ENCODE measurements around the gene ST3GAL5.
A peak's percentile ranks its signal among the peaks of the same experiment; 100 is the strongest.

ST3GAL5 gene

DNA sequence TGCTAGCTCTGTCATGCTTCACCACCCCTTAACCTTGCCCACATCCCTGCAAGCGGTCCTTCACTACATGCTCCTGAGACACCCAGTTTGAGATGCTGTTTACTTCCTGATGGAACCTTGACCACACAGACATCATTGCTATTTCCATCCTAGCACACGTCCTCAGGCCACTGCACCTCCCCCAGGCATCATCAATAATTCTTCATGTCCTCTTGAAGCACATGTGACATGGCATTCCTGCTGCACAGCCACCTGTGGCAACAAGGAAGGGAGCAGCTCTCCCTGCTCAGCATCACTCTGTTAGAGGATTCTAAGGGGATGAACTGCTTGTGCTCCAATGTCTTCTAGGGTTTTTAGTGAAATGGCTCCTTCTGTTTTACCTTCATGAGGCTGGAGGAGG is 26.1 kb upstream of the ST3GAL5 start:
- Histone ChIP-seq H3K27me3 (ENCODE audit: control insufficient read depth, insufficient read depth, low read length) (no peaks in the 10 kb centered on the region), H3K36me3 (ENCODE audit: insufficient read depth, low read length) (no peaks in the 10 kb centered on the region), H3K9ac (ENCODE audit: low read depth, low read length) (no peak overlapping the region), H3K9me3 (replicated peaks; ENCODE audit: low read length) (no peaks in the 10 kb centered on the region), H3K4me1 (ENCODE audit: control insufficient read depth, insufficient read depth, low read length) (peaks cover 24% of the 10 kb centered on the region), H3K4me2 (ENCODE audit: low read length) (no peak overlapping the region), H3K4me3 (ENCODE audit: low read length) (no peak overlapping the region)

DNA sequence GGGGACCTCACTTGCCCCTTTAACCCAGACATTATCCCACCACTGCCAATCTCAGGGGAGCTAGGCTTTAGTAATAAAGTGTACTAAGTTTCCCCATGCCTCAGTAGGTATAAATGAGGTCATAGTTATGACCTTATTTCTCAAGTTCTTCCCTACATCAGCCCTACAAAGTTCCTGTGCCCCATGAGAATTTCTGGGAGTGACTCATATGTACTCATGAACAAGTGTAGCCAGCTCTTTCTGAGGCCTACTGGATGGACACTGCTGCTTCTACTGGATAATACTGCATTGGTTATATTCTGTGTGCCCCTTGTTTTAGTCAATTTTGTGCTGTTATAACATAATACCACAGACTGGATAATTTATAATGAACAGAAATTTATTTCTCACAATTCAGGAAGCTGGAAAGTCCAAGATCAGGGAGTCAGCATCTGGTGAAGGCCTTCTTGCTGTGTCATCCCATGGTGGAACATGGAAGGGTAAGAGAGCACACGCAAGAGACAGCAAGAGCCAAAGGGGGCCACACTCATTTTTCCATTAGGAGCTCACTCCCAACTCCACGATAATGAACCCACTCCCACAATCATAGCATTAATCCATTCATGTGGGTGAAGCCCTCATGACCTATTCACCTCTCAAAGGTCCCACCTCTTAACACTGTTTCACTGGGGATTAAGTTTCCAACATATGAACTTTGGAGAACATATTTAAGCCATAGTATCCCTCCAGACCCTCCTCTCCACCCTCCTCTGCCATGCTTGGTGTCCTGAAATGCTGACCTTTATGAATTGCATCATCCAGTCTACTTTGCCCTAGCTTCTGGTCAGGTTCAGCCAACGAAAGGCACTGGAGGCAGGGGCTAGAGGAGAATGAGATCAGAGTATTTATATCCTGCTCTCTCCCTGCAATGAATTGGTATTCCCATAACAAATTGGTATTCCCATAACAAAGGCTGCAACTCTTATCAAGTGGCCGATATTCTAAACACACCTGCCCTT is 25.4 kb upstream of the ST3GAL5 start:
- Histone ChIP-seq H3K4me1 (ENCODE audit: control insufficient read depth, insufficient read depth, low read length) (peaks cover 24% of the 10 kb centered on the region), H3K36me3 (ENCODE audit: insufficient read depth, low read length) (no peaks in the 10 kb centered on the region), H3K9ac (ENCODE audit: low read depth, low read length) (no peak overlapping the region), H3K4me2 (ENCODE audit: low read length) (no peak overlapping the region), H3K9me3 (replicated peaks; ENCODE audit: low read length) (no peaks in the 10 kb centered on the region), H3K4me3 (ENCODE audit: low read length) (no peak overlapping the region), H3K27me3 (ENCODE audit: control insufficient read depth, insufficient read depth, low read length) (no peaks in the 10 kb centered on the region)

DNA sequence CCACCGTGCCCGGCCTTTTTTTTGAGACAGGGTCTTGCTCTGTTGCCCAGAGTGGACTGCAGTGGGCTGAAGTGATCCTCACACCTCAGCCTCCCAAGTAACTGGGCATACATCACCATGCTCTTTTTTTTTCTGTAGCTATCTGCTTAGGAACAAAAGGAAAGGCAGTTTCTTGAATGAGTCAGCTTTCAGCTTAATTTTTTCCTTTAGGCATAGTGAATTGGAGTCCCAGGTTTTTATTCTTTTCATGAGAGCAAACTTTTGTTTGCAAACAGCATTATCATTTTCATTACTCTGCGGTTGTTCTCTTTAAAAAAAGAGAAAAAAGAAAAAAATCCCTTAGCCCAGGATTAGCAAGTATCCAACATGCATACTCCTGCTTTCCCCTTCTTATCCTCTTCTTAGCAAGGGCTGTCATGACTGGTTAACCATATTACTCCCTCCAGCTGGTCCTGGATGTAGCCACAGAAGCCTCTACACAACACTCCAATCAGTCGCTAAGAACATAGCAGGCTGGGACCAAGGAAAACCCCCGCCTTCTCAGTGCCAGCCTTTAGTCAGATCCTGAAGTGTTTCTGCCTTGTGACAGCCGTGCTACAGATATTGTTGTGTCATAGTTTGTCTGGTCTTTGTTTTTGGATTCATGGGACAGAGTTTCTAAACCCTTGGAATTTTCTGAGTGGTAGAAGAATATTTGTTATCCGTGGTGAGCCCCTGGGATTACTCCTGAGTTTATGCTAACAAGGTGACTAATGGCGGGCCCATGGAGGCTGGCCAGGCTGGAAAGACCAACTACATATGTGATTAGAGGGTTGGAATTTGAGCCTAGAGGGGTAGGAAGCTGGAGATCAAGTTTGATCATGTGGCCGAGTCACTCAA is 23.3 kb upstream of the ST3GAL5 start:
- peak overlapping the region; percentile 39 for H3K4me2 ChIP-seq (ENCODE audit: low read length)
- no peaks in the 10 kb centered on the region for H3K27me3 ChIP-seq (ENCODE audit: control insufficient read depth, insufficient read depth, low read length)
- no peaks in the 10 kb centered on the region for H3K9me3 ChIP-seq (replicated peaks; ENCODE audit: low read length)
- H3K9ac ChIP-seq (ENCODE audit: low read depth, low read length) = peak overlapping the region; percentile 34
- H3K4me1 ChIP-seq (ENCODE audit: control insufficient read depth, insufficient read depth, low read length) = peaks cover 32% of the 10 kb centered on the region
- H3K4me3 ChIP-seq (ENCODE audit: low read length) = no peak overlapping the region
- no peaks in the 10 kb centered on the region for H3K36me3 ChIP-seq (ENCODE audit: insufficient read depth, low read length)

DNA sequence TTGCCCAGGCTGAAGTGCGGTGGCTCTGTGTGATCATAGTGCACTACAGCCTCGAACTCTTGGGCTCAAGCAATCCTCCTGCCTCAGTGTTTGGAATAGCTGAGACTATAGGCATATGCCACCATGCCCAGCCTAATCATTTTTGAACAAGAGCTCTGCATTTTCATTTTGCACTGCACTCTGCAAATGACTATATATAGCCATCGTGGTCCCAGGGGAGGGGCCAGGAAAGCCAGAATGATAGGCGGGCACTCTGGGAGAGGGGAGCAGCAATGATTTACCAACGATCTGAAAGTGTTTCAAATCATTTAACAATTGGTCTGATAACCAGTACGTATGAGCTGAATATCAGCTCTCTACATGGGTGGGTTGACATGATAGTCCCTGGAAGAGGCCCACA is 22.3 kb upstream of the ST3GAL5 start:
- H3K4me3 ChIP-seq (ENCODE audit: low read length) = no peak overlapping the region

DNA sequence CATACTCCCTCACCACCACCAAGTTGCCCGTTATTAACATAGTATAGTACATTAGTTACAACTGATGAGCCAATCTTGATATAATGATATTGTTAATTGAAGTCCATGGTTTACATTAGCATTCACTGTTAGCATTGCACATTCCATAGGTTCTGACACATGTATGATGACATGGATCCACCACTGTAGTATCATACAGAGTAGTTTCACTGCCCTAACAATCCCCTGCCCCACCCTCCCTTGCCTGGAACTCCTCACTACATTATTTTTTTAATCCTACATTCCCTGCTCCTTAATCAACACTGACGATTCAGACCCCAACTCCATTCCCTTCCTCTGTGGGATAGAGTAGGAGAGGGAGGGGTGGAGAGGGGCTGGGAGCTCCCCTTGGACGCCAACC is 20.2 kb upstream of the ST3GAL5 start:
- no peaks in the 10 kb centered on the region for H3K36me3 ChIP-seq (ENCODE audit: insufficient read depth, low read length)

More for the DNA sequence above, 22.3 kb upstream of the ST3GAL5 start:
- no peaks in the 10 kb centered on the region for H3K9me3 ChIP-seq (replicated peaks; ENCODE audit: low read length)
- no peaks in the 10 kb centered on the region for H3K36me3 ChIP-seq (ENCODE audit: insufficient read depth, low read length)
- H3K4me2 ChIP-seq (ENCODE audit: low read length) = no peak overlapping the region
- H3K9ac ChIP-seq (ENCODE audit: low read depth, low read length) = no peak overlapping the region
- no peaks in the 10 kb centered on the region for H3K27me3 ChIP-seq (ENCODE audit: control insufficient read depth, insufficient read depth, low read length)
- peaks cover 32% of the 10 kb centered on the region for H3K4me1 ChIP-seq (ENCODE audit: control insufficient read depth, insufficient read depth, low read length)

DNA sequence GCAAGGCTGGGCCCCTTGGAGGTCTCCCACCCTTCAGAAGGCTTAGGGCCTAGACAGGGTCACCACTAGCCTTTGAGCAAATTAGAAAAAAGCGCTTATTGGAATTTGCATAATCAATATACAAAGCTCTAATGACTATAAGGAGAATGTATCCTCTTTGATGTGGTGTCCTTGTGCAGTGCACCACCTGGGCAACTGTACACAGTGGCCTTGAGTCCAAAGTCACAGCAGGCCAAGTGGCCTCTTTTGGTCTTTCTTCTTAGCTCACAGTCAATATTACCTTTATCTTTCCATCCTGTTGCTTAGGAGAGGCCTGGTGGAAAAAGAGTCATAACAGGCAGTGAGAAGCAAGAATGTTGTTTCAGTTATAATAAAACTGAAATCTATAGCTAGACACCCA is 19.7 kb upstream of the ST3GAL5 start:
- H3K9me3 ChIP-seq (replicated peaks; ENCODE audit: low read length) = no peaks in the 10 kb centered on the region
- no peak overlapping the region for H3K9ac ChIP-seq (ENCODE audit: low read depth, low read length)
- H3K4me2 ChIP-seq (ENCODE audit: low read length) = no peak overlapping the region
- peaks cover 29% of the 10 kb centered on the region for H3K4me1 ChIP-seq (ENCODE audit: control insufficient read depth, insufficient read depth, low read length)
- H3K4me3 ChIP-seq (ENCODE audit: low read length) = no peak overlapping the region
- peaks cover 11% of the 10 kb centered on the region for H3K27me3 ChIP-seq (ENCODE audit: control insufficient read depth, insufficient read depth, low read length)
- no peaks in the 10 kb centered on the region for H3K36me3 ChIP-seq (ENCODE audit: insufficient read depth, low read length)

More for the DNA sequence above, 20.2 kb upstream of the ST3GAL5 start:
- Histone ChIP-seq H3K4me1 (ENCODE audit: control insufficient read depth, insufficient read depth, low read length) (peaks cover 34% of the 10 kb centered on the region), H3K9ac (ENCODE audit: low read depth, low read length) (no peak overlapping the region), H3K4me2 (ENCODE audit: low read length) (no peak overlapping the region), H3K4me3 (ENCODE audit: low read length) (no peak overlapping the region), H3K9me3 (replicated peaks; ENCODE audit: low read length) (no peaks in the 10 kb centered on the region), H3K27me3 (ENCODE audit: control insufficient read depth, insufficient read depth, low read length) (peaks cover 9% of the 10 kb centered on the region)

DNA sequence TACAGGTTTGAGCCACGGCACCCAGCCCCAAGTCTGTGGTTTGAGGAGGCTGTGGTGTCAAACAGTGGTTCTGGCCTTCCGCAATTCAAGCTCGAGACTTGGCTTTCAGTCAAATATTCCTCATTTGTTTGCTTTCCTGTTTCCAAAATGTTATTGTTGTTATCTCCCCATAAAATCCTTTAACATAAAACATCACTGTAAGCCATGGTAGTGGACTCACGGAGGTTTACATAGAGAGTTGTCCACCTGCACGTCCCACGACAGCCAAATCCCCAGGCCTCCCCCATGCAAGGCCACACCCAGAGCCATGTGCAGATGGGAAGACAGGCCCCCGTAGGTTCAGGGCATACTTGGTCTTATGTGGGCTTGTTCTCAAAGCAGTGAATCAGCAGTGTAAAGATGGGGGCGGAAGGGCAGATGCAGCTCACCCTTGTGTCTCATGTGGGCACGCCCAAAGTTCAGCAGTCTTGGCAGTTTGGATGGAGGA is 18.9 kb upstream of the ST3GAL5 start:
- no peak overlapping the region for H3K4me3 ChIP-seq (ENCODE audit: low read length)
- no peaks in the 10 kb centered on the region for H3K9me3 ChIP-seq (replicated peaks; ENCODE audit: low read length)
- H3K9ac ChIP-seq (ENCODE audit: low read depth, low read length) = no peak overlapping the region
- peaks cover 11% of the 10 kb centered on the region for H3K27me3 ChIP-seq (ENCODE audit: control insufficient read depth, insufficient read depth, low read length)
- no peak overlapping the region for H3K4me2 ChIP-seq (ENCODE audit: low read length)
- no peaks in the 10 kb centered on the region for H3K36me3 ChIP-seq (ENCODE audit: insufficient read depth, low read length)
- H3K4me1 ChIP-seq (ENCODE audit: control insufficient read depth, insufficient read depth, low read length) = peaks cover 25% of the 10 kb centered on the region

DNA sequence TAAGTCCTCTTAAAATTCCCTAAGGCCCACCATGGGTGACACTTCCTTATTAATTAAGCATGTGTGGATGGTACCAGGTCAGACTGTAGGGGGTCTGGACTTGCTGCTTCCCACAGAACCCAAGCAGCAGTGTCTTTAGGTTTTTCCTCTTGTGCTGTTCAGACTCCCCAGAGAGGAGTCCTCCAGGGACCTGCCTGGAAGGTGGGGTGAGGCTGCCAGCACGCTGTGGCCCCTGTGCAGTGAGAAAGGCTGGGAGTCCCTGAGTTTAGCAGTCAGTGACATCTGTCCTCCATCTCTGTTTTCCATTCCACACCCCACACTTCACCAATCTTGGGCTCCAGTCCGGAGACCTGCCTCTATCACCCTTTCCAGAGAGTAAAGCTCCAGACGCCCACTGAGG is 18.0 kb upstream of the ST3GAL5 start:
- Histone ChIP-seq H3K36me3 (ENCODE audit: insufficient read depth, low read length) (no peaks in the 10 kb centered on the region), H3K9me3 (replicated peaks; ENCODE audit: low read length) (no peaks in the 10 kb centered on the region), H3K27me3 (ENCODE audit: control insufficient read depth, insufficient read depth, low read length) (peaks cover 11% of the 10 kb centered on the region), H3K4me2 (ENCODE audit: low read length) (no peak overlapping the region), H3K4me1 (ENCODE audit: control insufficient read depth, insufficient read depth, low read length) (peaks cover 15% of the 10 kb centered on the region), H3K4me3 (ENCODE audit: low read length) (no peak overlapping the region), H3K9ac (ENCODE audit: low read depth, low read length) (no peak overlapping the region)

DNA sequence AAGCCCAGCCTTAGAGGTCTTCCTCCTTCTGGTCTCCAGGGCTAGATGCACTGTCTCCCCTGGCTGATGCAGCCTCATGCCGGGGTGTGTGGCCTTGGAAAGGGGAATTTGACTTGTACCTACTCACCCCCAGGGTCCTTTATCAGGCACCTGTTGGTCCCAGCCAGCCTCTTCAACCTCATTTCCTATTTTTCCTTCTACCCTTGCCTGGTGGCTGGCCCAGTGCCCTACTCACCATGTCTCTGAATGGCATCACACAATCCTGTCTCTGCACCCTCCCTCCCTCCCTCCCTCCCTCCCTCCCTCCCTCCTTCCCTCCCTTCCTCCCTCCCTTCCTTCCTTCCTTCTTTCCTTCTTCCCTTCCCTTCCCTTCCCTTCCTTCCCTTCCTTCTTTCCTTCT is 17.1 kb upstream of the ST3GAL5 start:
- H3K9ac ChIP-seq (ENCODE audit: low read depth, low read length) = no peak overlapping the region
- no peak overlapping the region for H3K4me3 ChIP-seq (ENCODE audit: low read length)
- H3K27me3 ChIP-seq (ENCODE audit: control insufficient read depth, insufficient read depth, low read length) = peaks cover 11% of the 10 kb centered on the region
- H3K4me1 ChIP-seq (ENCODE audit: control insufficient read depth, insufficient read depth, low read length) = peaks cover 13% of the 10 kb centered on the region
- no peak overlapping the region for H3K4me2 ChIP-seq (ENCODE audit: low read length)
- H3K36me3 ChIP-seq (ENCODE audit: insufficient read depth, low read length) = no peaks in the 10 kb centered on the region
- no peaks in the 10 kb centered on the region for H3K9me3 ChIP-seq (replicated peaks; ENCODE audit: low read length)

DNA sequence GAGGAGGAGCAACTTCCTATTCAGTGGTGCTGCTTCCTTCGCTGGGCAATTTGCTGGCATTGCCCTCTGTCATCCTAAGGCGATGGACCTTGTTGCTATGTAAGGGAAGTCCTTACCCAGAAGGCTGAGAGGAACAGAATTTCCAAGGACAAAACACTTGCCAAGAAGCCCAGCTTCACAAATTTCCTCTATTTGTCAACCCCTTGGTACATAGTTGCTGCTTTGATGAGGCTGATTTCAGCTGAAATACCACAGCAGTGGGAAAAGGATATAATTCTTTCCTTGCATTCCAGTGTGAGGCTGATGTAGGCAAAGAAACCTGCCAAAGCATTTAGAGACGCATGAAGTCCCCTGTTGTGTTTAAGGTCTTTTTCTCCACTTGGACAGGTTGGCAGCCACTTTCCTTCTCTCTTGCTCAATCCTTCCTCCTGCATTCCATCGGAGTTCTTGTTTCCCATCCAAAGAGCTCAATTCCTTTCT is 16.4 kb upstream of the ST3GAL5 start:
- Histone ChIP-seq H3K36me3 (ENCODE audit: insufficient read depth, low read length) (no peaks in the 10 kb centered on the region), H3K4me2 (ENCODE audit: low read length) (no peak overlapping the region), H3K9me3 (replicated peaks; ENCODE audit: low read length) (no peaks in the 10 kb centered on the region), H3K4me1 (ENCODE audit: control insufficient read depth, insufficient read depth, low read length) (peaks cover 13% of the 10 kb centered on the region), H3K9ac (ENCODE audit: low read depth, low read length) (no peak overlapping the region), H3K27me3 (ENCODE audit: control insufficient read depth, insufficient read depth, low read length) (peaks cover 11% of the 10 kb centered on the region), H3K4me3 (ENCODE audit: low read length) (no peak overlapping the region)

DNA sequence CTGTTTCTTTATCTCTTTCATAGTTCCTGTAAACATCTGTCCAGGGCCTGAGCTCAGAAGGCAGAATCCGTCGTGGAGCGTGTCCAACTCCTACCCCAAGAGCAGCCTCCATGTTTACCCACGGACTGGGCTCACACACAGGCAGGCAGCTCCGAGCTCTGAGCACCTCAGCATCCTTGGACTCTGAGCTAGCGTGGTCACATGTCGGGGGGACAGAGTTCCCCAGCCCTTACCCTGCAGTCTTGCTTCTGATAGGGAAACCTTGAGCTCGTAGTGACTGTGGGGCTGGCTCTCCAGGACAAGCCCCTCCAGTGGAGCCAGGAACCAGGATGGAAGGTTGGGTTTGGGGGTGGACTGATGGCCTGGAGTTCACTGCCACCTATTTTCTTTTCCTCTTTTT is 15.1 kb upstream of the ST3GAL5 start:
- Histone ChIP-seq H3K4me2 (ENCODE audit: low read length) (no peak overlapping the region), H3K9ac (ENCODE audit: low read depth, low read length) (no peak overlapping the region), H3K4me1 (ENCODE audit: control insufficient read depth, insufficient read depth, low read length) (peaks cover 13% of the 10 kb centered on the region), H3K36me3 (ENCODE audit: insufficient read depth, low read length) (no peaks in the 10 kb centered on the region), H3K4me3 (ENCODE audit: low read length) (no peak overlapping the region), H3K9me3 (replicated peaks; ENCODE audit: low read length) (no peaks in the 10 kb centered on the region), H3K27me3 (ENCODE audit: control insufficient read depth, insufficient read depth, low read length) (peaks cover 11% of the 10 kb centered on the region)
